Stimulated activated naive CD8-positive, alpha-beta T cell treated with anti-CD3 and anti-CD28 coated beads, Interleukin-15, amount 100 ng/mL, for 72 hours (primary cell): ENCODE data around the gene MARCHF9.

Experiments used
- ATAC-seq: fragments of 150-1000 bp; cut with Tn5 transposase; 2 replicates; pipeline ENCODE4 v1.10.0; 2021; ENCODE audit warnings: mild to moderate bottlenecking, moderate library complexity
- DNase-seq, 2 donors: peaks; one replicate each; pipeline ENCODE4 v3.0.0; 2021 to 2022
- H3K27ac Mint-ChIP-seq, 2 donors: one replicate each; pipeline ENCODE4 v1.8.0; 2022; ENCODE audit warnings: mild to moderate bottlenecking in 2 of 2, mixed read lengths in 2 of 2, moderate library complexity in 2 of 2
- H3K27me3 Mint-ChIP-seq: one replicate; pipeline ENCODE4 v1.8.0; 2022; ENCODE audit warnings: mixed read lengths
- H3K4me1 Mint-ChIP-seq: one replicate; pipeline ENCODE4 v1.8.0; 2022; ENCODE audit warnings: mild to moderate bottlenecking, mixed read lengths
- H3K4me3 Mint-ChIP-seq, 2 donors: one replicate each; pipeline ENCODE4 v1.8.0; 2022; ENCODE audit warnings: mild to moderate bottlenecking in 2 of 2, mixed read lengths in 2 of 2, moderate library complexity in 1 of 2
- H3K9me3 Mint-ChIP-seq, 2 donors: one replicate each; pipeline ENCODE4 v1.8.0; 2022; ENCODE audit warnings: mixed read lengths in 2 of 2

Gene MARCHF9

GRCh38 chr12:57807285-57807684 lies 52.4 kb downstream of the MARCHF9 start:
- H3K9me3 Mint-ChIP-seq: no peaks in the 10 kb centered on the region
- no peaks in the 10 kb centered on the region for H3K27me3 Mint-ChIP-seq
- H3K4me1 Mint-ChIP-seq: peaks cover 5% of the 10 kb centered on the region
- DNase-seq (no peak), ATAC-seq (no peak)
- H3K27ac Mint-ChIP-seq: no peak overlapping the region
- H3K4me3 Mint-ChIP-seq: no peak overlapping the region

- no peak for DNase-seq
- ATAC-seq: no peak
- Mint-ChIP-seq H3K9me3 (no peaks in the 10 kb centered on the region), H3K4me3 (no peak overlapping the region), H3K4me1 (no peaks in the 10 kb centered on the region), H3K27ac (no peak overlapping the region), H3K27me3 (no peaks in the 10 kb centered on the region)
Measured at GRCh38 chr12:57808351-57808750, 53.4 kb downstream of the MARCHF9 start.

- no peak overlapping the region for H3K4me3 Mint-ChIP-seq
- peaks cover 2% of the 10 kb centered on the region for H3K4me1 Mint-ChIP-seq
- H3K27ac Mint-ChIP-seq: no peak overlapping the region
- H3K27me3 Mint-ChIP-seq: no peaks in the 10 kb centered on the region
- no peak for ATAC-seq
- H3K9me3 Mint-ChIP-seq: no peaks in the 10 kb centered on the region
- DNase-seq: no peak
Measured at GRCh38 chr12:57809425-57809824, 54.5 kb downstream of the MARCHF9 start.
